ENCODE data around the gene CYP46A1.

DNA sequence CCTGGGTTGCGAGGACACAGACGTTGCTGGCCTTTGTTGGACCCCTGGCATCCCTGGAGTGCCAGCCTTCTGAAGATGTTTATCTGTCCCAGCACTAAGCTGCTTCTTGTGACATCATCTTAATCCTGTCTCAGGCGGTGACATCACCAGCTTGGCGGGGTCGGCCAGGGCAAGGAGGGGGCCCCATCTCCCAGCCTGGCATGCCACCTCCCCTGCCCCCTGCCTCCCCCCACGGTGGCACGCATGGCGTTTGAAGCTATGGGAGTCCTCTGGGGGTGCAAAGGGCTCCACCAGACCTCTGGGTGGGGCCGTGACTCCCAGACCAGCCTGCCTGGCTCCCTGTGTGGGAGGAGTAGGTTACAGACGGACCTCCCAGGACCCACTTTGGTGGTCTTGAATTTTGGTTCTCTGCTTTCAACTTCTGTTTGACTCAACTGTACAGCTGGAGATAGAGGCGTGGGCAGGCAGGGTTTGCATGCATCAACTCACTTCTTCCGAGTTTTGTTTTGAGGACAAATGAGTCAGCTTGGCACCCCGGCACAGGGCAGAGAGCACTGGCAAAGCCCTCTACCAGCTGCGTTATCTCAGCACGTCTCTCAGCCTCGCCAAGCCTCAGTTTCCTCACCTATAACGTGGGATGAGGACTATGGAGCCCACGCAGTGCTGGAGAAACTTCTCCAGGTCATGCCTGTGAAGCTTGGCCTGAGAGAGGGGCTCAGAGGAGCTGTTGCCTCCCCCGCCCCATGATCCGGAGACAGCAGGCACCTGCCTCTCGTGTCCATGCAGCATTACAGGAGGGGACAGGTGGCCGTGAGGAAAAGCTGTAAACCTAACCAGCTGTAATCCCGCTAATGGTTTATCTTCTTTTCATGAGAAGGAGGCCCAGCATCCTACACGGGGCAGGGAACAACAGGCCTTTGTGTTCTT lies 70.3 kb downstream of the CYP46A1 start:
- no peak for TF ChIP-seq GATA3 (IDR thresholded peaks at IDR 0.05; ENCODE audit: low read depth, low read length)
- TF ChIP-seq GATA2 (IDR thresholded peaks at IDR 0.05; ENCODE audit: low read depth, low read length), result no peak
